Lung (tissue), 12 donors: ENCODE measurements around the gene SLC7A9. TPM values are rescaled to one million over a fixed set of nuclear protein-coding genes. Genes with fewer than 3 reads are reported as not detected.

Experiments used
- ATAC-seq: fragments of 200-7000 bp; cut with Tn5 transposase; one replicate; pipeline ENCODE4 v1.9.1; 2020; ENCODE audit warnings: moderate number of reproducible peaks; ENCODE audit not compliant: insufficient read depth, low FRiP score
- DNase-seq, 3 donors: peaks; one replicate each; pipeline ENCODE4 v3.0.0-alpha.2; 2013 to 2017
- H3K27ac ChIP-seq, 2 donors: one replicate each; pipeline ENCODE4 v1.5.1; 2013; ENCODE audit warnings: mild to moderate bottlenecking in 2 of 2, moderate library complexity in 2 of 2, control low read depth in 1 of 2, inconsistent platforms in 1 of 2, low read depth in 1 of 2, low read length in 1 of 2
- H3K27me3 ChIP-seq, 3 donors: one replicate each; pipeline ENCODE4 v1.5.1; 2013; ENCODE audit warnings: low read length in 2 of 3; ENCODE audit not compliant: control insufficient read depth in 3 of 3, insufficient read depth in 3 of 3
- H3K36me3 ChIP-seq, 4 donors: one replicate each; pipeline ENCODE4 v1.5.1; 2013; ENCODE audit warnings: low read length in 4 of 4, mild to moderate bottlenecking in 1 of 4, moderate library complexity in 1 of 4; ENCODE audit not compliant: control insufficient read depth in 4 of 4, insufficient read depth in 4 of 4
- H3K4me1 ChIP-seq, 5 donors: one replicate each; pipeline ENCODE4 v1.5.1; 2013; ENCODE audit warnings: low read length in 5 of 5, mild to moderate bottlenecking in 2 of 5, moderate library complexity in 1 of 5; ENCODE audit not compliant: control insufficient read depth in 5 of 5, insufficient read depth in 5 of 5
- H3K4me3 ChIP-seq: one replicate; pipeline ENCODE4 v1.5.1; 2013; ENCODE audit warnings: mild to moderate bottlenecking, control low read depth, moderate library complexity
- H3K9ac ChIP-seq, 2 donors: one replicate each; pipeline ENCODE4 v1.5.1; 2013; ENCODE audit warnings: low read length in 2 of 2, control low read depth in 1 of 2; ENCODE audit not compliant: insufficient read depth in 1 of 2
- H3K9me3 ChIP-seq, 4 donors: one replicate each; pipeline ENCODE4 v1.5.1; 2013; ENCODE audit warnings: low read length in 3 of 4, mild to moderate bottlenecking in 1 of 4, moderate library complexity in 1 of 4; ENCODE audit not compliant: control insufficient read depth in 4 of 4, insufficient read depth in 3 of 4
- WGBS, 2 donors: extraction: QIAGEN DNeasy Blood & Tissue Kit; methylation state at CpG; one replicate each; pipeline ENCODE4 v1.1.7; 2013; 5-methylcytosine and 5-hydroxymethylcytosine counted together
- polyA plus RNA-seq, 2 donors: library from polyadenylated mRNA; stranded (reverse); fragments of 200-250 nt; gene quantifications; one replicate each; pipeline ENCODE4 v1.2.1, GENCODE V29; 2013
- total RNA-seq, 2 donors: library from RNA; depleted of rRNA in 1 of 2; stranded (reverse); fragments of >200 nt in 1 of 2; gene quantifications; one replicate each; pipeline ENCODE4 v1.2.1, GENCODE V29; 2014 to 2021
- TF ChIP-seq, protein P1 (sequence below): IDR thresholded peaks from 2 replicates; pipeline ENCODE4 v1.5.1; 2012; ENCODE audit warnings: mild to moderate bottlenecking; ENCODE audit errors: control extremely low read depth, extremely low read depth
- donor health status: control.
- donor health status: control.
- donor health status: Bipolar disorder and iron deficiency.
- donor health status: healthy.
- donor health status: DM: yes; HTN: yes; CAD: no.

SLC7A9 gene
- total and polyA plus RNA-seq, 4 donors = 0.06 to 0.37 (median 0.28) TPM

DNA sequence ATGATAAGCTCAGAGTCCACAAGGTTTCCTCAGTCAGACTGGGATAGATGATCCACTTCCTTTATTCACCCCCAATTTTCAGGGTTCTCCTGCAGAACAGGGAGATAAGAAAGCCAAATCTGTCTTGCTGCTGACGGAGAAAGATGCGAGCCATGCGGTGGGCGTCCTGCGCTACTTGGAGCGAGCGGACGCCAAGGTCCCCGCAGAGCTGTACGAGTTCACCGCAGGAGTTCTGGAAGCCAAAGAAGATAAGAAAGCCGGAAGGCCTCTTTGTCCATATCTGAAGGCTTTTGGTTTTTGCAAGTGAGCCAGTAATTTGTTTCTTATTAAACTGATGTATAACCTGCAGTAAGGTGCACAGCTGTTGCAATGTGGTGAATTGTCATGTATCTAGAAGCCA lies 66.7 kb downstream of the SLC7A9 start:
- ATAC-seq = no peak
- DNase-seq = no peak
- H3K4me1 ChIP-seq = no peaks in the 10 kb centered on the region
- H3K27ac ChIP-seq = no peak overlapping the region
- 85 to 91% methylated on average over 12 of the region's 12 CpGs for WGBS, 2 donors
- H3K36me3 ChIP-seq = no peaks in the 10 kb centered on the region
- H3K4me3 ChIP-seq = no peak overlapping the region
- no peaks in the 10 kb centered on the region for H3K27me3 ChIP-seq
- TF ChIP-seq, protein P1, sequence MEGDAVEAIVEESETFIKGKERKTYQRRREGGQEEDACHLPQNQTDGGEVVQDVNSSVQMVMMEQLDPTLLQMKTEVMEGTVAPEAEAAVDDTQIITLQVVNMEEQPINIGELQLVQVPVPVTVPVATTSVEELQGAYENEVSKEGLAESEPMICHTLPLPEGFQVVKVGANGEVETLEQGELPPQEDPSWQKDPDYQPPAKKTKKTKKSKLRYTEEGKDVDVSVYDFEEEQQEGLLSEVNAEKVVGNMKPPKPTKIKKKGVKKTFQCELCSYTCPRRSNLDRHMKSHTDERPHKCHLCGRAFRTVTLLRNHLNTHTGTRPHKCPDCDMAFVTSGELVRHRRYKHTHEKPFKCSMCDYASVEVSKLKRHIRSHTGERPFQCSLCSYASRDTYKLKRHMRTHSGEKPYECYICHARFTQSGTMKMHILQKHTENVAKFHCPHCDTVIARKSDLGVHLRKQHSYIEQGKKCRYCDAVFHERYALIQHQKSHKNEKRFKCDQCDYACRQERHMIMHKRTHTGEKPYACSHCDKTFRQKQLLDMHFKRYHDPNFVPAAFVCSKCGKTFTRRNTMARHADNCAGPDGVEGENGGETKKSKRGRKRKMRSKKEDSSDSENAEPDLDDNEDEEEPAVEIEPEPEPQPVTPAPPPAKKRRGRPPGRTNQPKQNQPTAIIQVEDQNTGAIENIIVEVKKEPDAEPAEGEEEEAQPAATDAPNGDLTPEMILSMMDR = no peak
- H3K9ac ChIP-seq = no peak overlapping the region
- no peaks in the 10 kb centered on the region for H3K9me3 ChIP-seq

DNA sequence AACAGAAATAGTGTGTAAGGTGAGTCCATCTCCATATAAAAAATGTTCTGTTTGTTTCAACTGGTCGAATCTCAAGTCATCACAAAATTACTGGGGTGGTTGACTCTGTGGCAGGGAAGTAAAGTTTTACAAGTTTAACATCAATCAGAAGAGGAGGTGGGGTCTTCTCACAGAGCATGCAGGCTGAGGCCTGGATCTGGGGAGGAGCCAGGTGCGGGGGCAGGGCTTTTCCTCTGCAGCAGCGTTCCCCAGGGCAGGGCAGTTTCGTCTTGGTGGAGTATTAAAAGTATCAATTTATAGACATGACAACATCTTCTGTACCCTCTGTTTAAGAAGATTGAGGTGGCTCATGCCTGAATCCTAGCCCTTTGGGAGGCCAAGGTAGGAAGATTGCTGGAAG lies 68.8 kb downstream of the SLC7A9 start:
- no peaks in the 10 kb centered on the region for H3K27me3 ChIP-seq
- no peaks in the 10 kb centered on the region for H3K9me3 ChIP-seq
- no peak overlapping the region for H3K9ac ChIP-seq
- no peaks in the 10 kb centered on the region for H3K4me1 ChIP-seq
- 51 to 52% methylated on average over 4 of the region's 4 CpGs for WGBS, 2 donors
- H3K27ac ChIP-seq = no peak overlapping the region
- TF ChIP-seq, protein P1 = no peak
- H3K4me3 ChIP-seq = no peak overlapping the region
- ATAC-seq (no peak), DNase-seq (no peak)
- H3K36me3 ChIP-seq = no peaks in the 10 kb centered on the region

DNA sequence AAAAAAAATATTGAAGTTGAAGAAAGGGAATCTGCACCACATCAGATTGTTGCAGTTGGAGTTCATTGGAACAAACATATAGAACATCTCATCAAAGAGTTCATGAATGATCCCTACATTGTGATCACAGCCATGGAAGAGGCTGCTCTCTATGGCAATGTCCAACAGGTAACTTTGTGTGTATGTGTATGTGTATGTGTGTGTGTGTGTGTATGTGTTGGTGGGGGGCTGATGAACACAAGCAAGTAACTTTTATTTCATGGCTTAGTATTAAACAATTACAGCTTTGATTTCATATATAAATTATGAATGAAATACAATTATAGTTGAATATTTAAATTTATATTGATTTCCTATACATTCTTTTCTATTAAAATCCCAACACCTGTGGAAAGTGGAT lies 69.4 kb downstream of the SLC7A9 start:
- no peaks in the 10 kb centered on the region for H3K36me3 ChIP-seq
- no peaks in the 10 kb centered on the region for H3K9me3 ChIP-seq
- no peak overlapping the region for H3K4me3 ChIP-seq
- no peak for DNase-seq
- no peaks in the 10 kb centered on the region for H3K4me1 ChIP-seq
- TF ChIP-seq, protein P1 = no peak
- ATAC-seq = no peak
- no peak overlapping the region for H3K27ac ChIP-seq
- H3K27me3 ChIP-seq = no peaks in the 10 kb centered on the region
- no peak overlapping the region for H3K9ac ChIP-seq

DNA sequence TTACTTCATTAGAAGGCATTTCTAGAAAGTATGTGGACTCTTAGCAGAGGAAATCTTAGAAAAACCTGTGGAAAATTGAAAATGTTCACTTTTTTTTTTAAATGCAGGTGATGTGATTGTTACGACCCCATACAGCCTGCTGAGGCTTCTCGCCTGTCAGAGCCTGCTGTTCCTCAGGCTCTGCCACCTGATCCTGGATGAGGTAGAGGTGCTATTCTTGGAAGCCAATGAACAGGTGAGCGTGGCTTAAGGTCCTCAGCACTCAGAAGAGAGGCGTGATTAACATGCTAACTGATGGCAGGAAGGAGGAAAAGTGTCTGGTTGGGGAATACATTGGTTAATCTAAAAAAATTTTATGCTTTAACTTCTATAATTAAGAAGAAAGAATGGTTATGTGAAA lies 71.4 kb downstream of the SLC7A9 start:
- H3K36me3 ChIP-seq = no peaks in the 10 kb centered on the region
- WGBS, 2 donors = 81 to 89% methylated on average over 4 of the region's 4 CpGs
- H3K27ac ChIP-seq = no peak overlapping the region
- no peaks in the 10 kb centered on the region for H3K4me1 ChIP-seq
- no peaks in the 10 kb centered on the region for H3K27me3 ChIP-seq
- H3K9me3 ChIP-seq = no peaks in the 10 kb centered on the region
- ATAC-seq (no peak), DNase-seq (peak in 2 of 3 donors; percentile 5 to 46)
- H3K4me3 ChIP-seq = no peak overlapping the region
- H3K9ac ChIP-seq = no peak overlapping the region
- TF ChIP-seq, protein P1 = no peak
